ENCODE data around the gene RNF150.

DNA sequence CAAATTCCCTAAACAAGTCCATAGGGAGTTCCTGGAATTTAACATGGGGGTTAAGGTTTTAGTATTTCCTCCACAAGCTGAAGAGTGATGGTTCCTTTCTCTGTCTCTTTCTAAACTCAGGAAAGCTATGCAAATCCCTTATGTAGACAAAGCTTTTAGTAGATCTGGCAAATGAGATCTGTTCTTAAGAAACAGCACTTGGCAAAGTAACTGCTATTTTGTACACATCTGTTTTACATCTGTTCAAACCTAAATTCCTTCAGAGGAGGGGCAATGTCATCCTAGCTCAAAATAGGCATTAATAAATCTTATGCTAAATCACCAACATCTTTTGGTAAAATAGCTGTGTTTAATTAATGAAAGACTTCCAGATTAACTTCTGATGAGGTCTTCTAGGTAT lies 239.3 kb downstream of the RNF150 start:
- no peak for TF ChIP-seq POLR2AphosphoS5 (IDR thresholded peaks at IDR 0.05)
- TF ChIP-seq, protein P1, sequence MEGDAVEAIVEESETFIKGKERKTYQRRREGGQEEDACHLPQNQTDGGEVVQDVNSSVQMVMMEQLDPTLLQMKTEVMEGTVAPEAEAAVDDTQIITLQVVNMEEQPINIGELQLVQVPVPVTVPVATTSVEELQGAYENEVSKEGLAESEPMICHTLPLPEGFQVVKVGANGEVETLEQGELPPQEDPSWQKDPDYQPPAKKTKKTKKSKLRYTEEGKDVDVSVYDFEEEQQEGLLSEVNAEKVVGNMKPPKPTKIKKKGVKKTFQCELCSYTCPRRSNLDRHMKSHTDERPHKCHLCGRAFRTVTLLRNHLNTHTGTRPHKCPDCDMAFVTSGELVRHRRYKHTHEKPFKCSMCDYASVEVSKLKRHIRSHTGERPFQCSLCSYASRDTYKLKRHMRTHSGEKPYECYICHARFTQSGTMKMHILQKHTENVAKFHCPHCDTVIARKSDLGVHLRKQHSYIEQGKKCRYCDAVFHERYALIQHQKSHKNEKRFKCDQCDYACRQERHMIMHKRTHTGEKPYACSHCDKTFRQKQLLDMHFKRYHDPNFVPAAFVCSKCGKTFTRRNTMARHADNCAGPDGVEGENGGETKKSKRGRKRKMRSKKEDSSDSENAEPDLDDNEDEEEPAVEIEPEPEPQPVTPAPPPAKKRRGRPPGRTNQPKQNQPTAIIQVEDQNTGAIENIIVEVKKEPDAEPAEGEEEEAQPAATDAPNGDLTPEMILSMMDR (IDR thresholded peaks at IDR 0.05) = no peak
